PC-3 (cell line): ENCODE results near the gene RALA. TPM values are rescaled to one million over a fixed set of nuclear protein-coding genes. Genes with fewer than 3 reads are reported as not detected.

Experiments used
- ATAC-seq: fragments of 200-7000 bp; cut with Tn5 transposase; 2 replicates; pipeline ENCODE4 v1.9.1; 2020; ENCODE audit warnings: mild to moderate bottlenecking, moderate library complexity
- BruUV-seq: library from RNA; stranded (reverse); fragments of 400-500 nt; replicated peaks from 2 replicates; lab custom pipeline; 2021; lab: Mats Ljungman, UMichigan
- CTCF ChIA-PET: fragments of 300-600 bp; sonication (Branson Sonifier 250); formaldehyde crosslinking; loops from one replicate; lab custom pipeline; 2022; ENCODE audit warnings: antibody characterized with exemption; lab: Charles Lee
- POLR2A ChIA-PET: fragments of 300-600 bp; sonication (Branson Sonifier 250); formaldehyde crosslinking; loops from one replicate; lab custom pipeline; 2022; ENCODE audit warnings: antibody characterized with exemption; ENCODE audit not compliant: unreplicated experiment; lab: Charles Lee
- DNase-seq: peaks from one replicate; pipeline ENCODE4 v3.0.0-alpha.2; 2015
- H2AFZ ChIP-seq: fragments of 300-600 bp; sonication (generic); 2 replicates; pipeline ENCODE4 v1.6.0; 2016; ENCODE audit warnings: antibody characterized with exemption, low read length
- H3F3A ChIP-seq: fragments of 300-600 bp; sonication (generic); one replicate; pipeline ENCODE4 v1.6.0; 2017; ENCODE audit warnings: antibody characterized with exemption, low read length, control low read depth, mild to moderate bottlenecking; ENCODE audit not compliant: unreplicated experiment
- H3K27ac ChIP-seq: fragments of 300-600 bp; sonication (generic); 2 replicates; pipeline ENCODE4 v1.5.1; 2016; ENCODE audit warnings: mild to moderate bottlenecking, low read length
- H3K27me3 ChIP-seq: fragments of 300-600 bp; sonication (generic); 2 replicates; pipeline ENCODE4 v1.6.1; 2016; ENCODE audit warnings: low read length, mixed read lengths
- H3K36me3 ChIP-seq: fragments of 300-600 bp; sonication (generic); 2 replicates; pipeline ENCODE4 v1.6.1; 2016; ENCODE audit warnings: low read depth, mixed run types, low read length, mixed read lengths
- H3K4me1 ChIP-seq: fragments of 300-600 bp; sonication (generic); 2 replicates; pipeline ENCODE4 v1.5.1; 2016; ENCODE audit warnings: low read length; ENCODE audit not compliant: insufficient read depth
- H3K4me2 ChIP-seq: fragments of 300-600 bp; sonication (generic); 2 replicates; pipeline ENCODE4 v1.6.0; 2016; ENCODE audit warnings: low read length
- H3K4me3 ChIP-seq: fragments of 300-600 bp; sonication (generic); 2 replicates; pipeline ENCODE4 v1.5.1; 2016; ENCODE audit warnings: mild to moderate bottlenecking, low read length, mixed read lengths
- H3K79me2 ChIP-seq: fragments of 300-600 bp; sonication (generic); 2 replicates; pipeline ENCODE4 v1.6.1; 2017; ENCODE audit warnings: low read length, mixed read lengths
- H3K9ac ChIP-seq: fragments of 300-600 bp; sonication (generic); 2 replicates; pipeline ENCODE4 v1.6.0; 2016; ENCODE audit warnings: mild to moderate bottlenecking, low read length
- H3K9me2 ChIP-seq: fragments of 300-600 bp; sonication (generic); replicated peaks from 2 replicates; pipeline ENCODE4 v1.6.1; 2016; ENCODE audit warnings: mixed run types, low read length, mixed read lengths
- H3K9me3 ChIP-seq: fragments of 300-600 bp; sonication (generic); 2 replicates; pipeline ENCODE4 v1.6.1; 2016; ENCODE audit warnings: low read length, mixed read lengths
- H4K20me1 ChIP-seq: fragments of 300-600 bp; sonication (generic); 2 replicates; pipeline ENCODE4 v1.6.1; 2016; ENCODE audit warnings: low read length, mixed read lengths
- EZH2 ChIP-seq: fragments of 300-600 bp; sonication (generic); IDR thresholded peaks from one replicate; pipeline ENCODE4 v1.6.1; 2017; ENCODE audit warnings: antibody characterized with exemption, mild to moderate bottlenecking, low read length; ENCODE audit not compliant: unreplicated experiment
- EZH2phosphoT487 ChIP-seq: fragments of 300-600 bp; sonication (generic); IDR thresholded peaks from 2 replicates; pipeline ENCODE4 v1.6.1; 2018; ENCODE audit warnings: mild to moderate bottlenecking, antibody characterized with exemption, low read length, borderline replicate concordance
- intact Hi-C: fragments of 100-400 bp; cut with micrococcal nuclease; formaldehyde crosslinking; loops from 2 replicates; pipeline ENCODE4 v1.9.0; 2023
- total RNA-seq: library from RNA; depleted of rRNA; stranded (reverse); fragments of >200 nt; gene quantifications from 2 replicates; pipeline ENCODE4 v1.2.3, GENCODE V29; 2014
- TF ChIP-seq, protein P1 (sequence below): fragments of 300-600 bp; sonication (generic); conservative IDR thresholded peaks from 2 replicates; pipeline ENCODE4 v1.5.1; 2017; ENCODE audit warnings: antibody characterized with exemption, low read depth, mild to moderate bottlenecking, low read length

The RALA gene
- total RNA-seq, 1 experiment from 2014 or later = 12.9 TPM

DNA sequence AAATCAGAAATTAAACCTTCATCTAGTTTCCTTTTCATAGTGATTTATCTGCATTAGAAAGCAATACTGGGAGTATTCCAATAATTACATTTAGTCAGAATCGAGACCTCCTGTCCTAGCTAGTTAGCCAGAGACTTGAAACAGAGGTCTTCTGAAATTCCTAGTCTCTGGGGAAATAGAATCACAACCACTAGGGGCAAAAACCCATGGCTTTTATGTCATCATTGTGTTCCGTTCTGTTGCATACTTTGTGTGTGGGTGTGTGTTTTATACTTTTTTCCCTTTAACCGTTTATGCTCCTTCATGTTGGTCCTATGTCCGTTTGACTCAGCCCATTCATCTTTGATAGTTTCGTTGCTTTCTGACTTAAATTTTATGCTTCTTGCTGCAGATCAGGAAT, 79.8 kb downstream of the RALA start:
- peaks cover 4% of the 10 kb centered on the region; the same call in 1 of the 2 replicates for H3K36me3 ChIP-seq
- BruUV-seq = no TSS peak
- TF ChIP-seq EZH2phosphoT487 = no peak
- TF ChIP-seq EZH2 = no peak
- TF ChIP-seq, protein P1, sequence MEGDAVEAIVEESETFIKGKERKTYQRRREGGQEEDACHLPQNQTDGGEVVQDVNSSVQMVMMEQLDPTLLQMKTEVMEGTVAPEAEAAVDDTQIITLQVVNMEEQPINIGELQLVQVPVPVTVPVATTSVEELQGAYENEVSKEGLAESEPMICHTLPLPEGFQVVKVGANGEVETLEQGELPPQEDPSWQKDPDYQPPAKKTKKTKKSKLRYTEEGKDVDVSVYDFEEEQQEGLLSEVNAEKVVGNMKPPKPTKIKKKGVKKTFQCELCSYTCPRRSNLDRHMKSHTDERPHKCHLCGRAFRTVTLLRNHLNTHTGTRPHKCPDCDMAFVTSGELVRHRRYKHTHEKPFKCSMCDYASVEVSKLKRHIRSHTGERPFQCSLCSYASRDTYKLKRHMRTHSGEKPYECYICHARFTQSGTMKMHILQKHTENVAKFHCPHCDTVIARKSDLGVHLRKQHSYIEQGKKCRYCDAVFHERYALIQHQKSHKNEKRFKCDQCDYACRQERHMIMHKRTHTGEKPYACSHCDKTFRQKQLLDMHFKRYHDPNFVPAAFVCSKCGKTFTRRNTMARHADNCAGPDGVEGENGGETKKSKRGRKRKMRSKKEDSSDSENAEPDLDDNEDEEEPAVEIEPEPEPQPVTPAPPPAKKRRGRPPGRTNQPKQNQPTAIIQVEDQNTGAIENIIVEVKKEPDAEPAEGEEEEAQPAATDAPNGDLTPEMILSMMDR = no peak; the same call in 1 of the 2 replicates
- ChIA-PET POLR2A (no interaction called here), CTCF (no interaction called here)
- intact Hi-C loops = no loop called here
- no peaks in the 10 kb centered on the region for H3F3A ChIP-seq
- no peaks in the 10 kb centered on the region for H3K79me2 ChIP-seq
- no peak overlapping the region for H3K27ac ChIP-seq
- ATAC-seq (no peak), DNase-seq (no peak)
- H3K4me2 ChIP-seq = no peak overlapping the region
- H3K9ac ChIP-seq = no peak overlapping the region
- H3K4me3 ChIP-seq = no peak overlapping the region
- no peaks in the 10 kb centered on the region for H3K9me3 ChIP-seq
- H4K20me1 ChIP-seq = no peaks in the 10 kb centered on the region
- H3K27me3 ChIP-seq = no peaks in the 10 kb centered on the region
- H3K4me1 ChIP-seq = no peaks in the 10 kb centered on the region
- H3K9me2 ChIP-seq = no peaks in the 10 kb centered on the region
- no peak overlapping the region for H2AFZ ChIP-seq

DNA sequence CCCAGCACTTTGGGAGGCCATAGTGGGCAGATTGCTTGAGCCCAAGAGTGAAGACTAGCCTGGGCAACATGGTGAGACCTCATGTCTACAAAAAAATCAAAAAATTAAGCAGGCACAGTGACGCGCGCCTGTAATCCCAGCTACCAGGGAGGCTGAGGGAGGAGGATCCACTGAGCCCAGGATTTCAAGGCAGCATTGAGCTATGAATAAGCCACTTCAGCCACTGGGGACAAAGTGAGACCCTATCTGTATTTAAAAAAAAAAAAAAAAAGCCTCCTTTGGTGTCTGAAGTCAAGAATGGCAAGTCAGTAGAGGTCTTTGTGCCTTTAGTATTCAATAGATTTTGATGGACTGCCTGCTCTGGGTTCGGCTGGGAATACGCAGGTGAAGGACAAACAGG, 85.7 kb downstream of the RALA start:
- H3F3A ChIP-seq = no peaks in the 10 kb centered on the region
- H3K9me2 ChIP-seq = no peaks in the 10 kb centered on the region
- H2AFZ ChIP-seq = no peak overlapping the region
- CTCF ChIA-PET = no interaction called here
- no TSS peak for BruUV-seq
- no peaks in the 10 kb centered on the region for H3K36me3 ChIP-seq
- no peaks in the 10 kb centered on the region for H3K27me3 ChIP-seq
- POLR2A ChIA-PET = no interaction called here
- no peak for ATAC-seq
- no peak overlapping the region for H3K9ac ChIP-seq
- H3K27ac ChIP-seq = no peak overlapping the region
- no peak for DNase-seq
- no peak overlapping the region for H3K4me3 ChIP-seq
- no peaks in the 10 kb centered on the region for H3K9me3 ChIP-seq
- H4K20me1 ChIP-seq = no peaks in the 10 kb centered on the region
- H3K4me2 ChIP-seq = no peak overlapping the region
- TF ChIP-seq EZH2phosphoT487 = no peak
- TF ChIP-seq EZH2 = no peak
- intact Hi-C loops = no loop called here
- H3K4me1 ChIP-seq = no peaks in the 10 kb centered on the region
- no peaks in the 10 kb centered on the region for H3K79me2 ChIP-seq

DNA sequence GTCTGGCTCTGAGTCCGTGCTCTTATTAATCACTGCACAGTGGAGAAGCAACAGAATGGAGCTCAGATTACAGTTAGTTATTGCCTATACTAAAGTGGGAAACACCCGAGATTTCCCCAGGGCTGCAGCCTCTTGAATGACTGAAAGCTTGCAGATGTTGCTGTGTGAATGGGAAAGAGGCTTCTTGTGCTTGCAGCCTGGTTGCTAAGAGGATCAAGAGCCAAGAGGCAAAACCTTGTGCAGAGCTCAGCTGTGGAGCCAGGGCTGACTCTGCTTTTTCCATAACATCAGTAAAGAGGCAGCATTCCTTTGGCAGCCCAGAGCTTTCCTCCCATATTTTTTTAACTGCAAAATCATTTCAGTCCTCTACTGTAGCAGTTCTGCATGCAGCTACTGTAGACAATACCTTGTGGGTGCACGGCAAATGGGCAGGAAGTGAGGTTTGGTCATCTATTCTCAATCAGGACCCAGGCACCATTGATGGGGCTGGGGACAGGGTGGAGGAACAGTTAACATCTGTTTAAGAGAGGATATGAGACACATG, 86.5 kb downstream of the RALA start:
- Histone ChIP-seq H3K27me3 (no peaks in the 10 kb centered on the region), H3K9me2 (no peaks in the 10 kb centered on the region), H3F3A (no peaks in the 10 kb centered on the region), H3K9me3 (0 out of 2 replicates have a peak, but pooled peaks cover 6% of the 10 kb centered on the region), H3K79me2 (no peaks in the 10 kb centered on the region), H3K9ac (no peak overlapping the region), H2AFZ (no peak overlapping the region), H4K20me1 (no peaks in the 10 kb centered on the region), H3K4me2 (no peak overlapping the region), H3K36me3 (no peaks in the 10 kb centered on the region), H3K27ac (no peak overlapping the region), H3K4me3 (no peak overlapping the region), H3K4me1 (no peaks in the 10 kb centered on the region)
- POLR2A ChIA-PET = no interaction called here
- CTCF ChIA-PET = no interaction called here
- no TSS peak for BruUV-seq
- DNase-seq (no peak), ATAC-seq (peak; percentile 24; the same call in 1 of the 2 replicates)
- TF ChIP-seq, protein P1 = no peak
- TF ChIP-seq EZH2 (no peak), EZH2phosphoT487 (no peak)
- intact Hi-C loops = no loop called here
